ENCODE data around the gene CBR1. TPM values are rescaled to one million over a fixed set of nuclear protein-coding genes. Genes with fewer than 3 reads are reported as not detected.

The CBR1 gene
- total and polyA plus RNA-seq, 2 of the 13 experiments (the other 11 are each of a cell fraction or from before 2014, with no cell fraction given), result 33.7 to 38.7 TPM

- TF ChIP-seq FOXP4 (CRISPR knock-in tag; IDR thresholded peaks at IDR 0.05), result 0 out of 2 replicates have a peak, but pooled peaks have one; percentile 37
- TF ChIP-seq PAWR (CRISPR knock-in tag; IDR thresholded peaks at IDR 0.05; ENCODE audit: borderline replicate concordance), result no peak
Measured at GRCh38 chr21:36041910-36042309, 27.9 kb upstream of the CBR1 start (continued).

GRCh38 chr21:36044056-36044455 is 25.8 kb upstream of the CBR1 start:
- FAIRE-seq, result no peak
- in situ Hi-C loops (cut with HindIII; ENCODE audit: extremely low pct_ligation_motif_present, low pct_unique_long_range_greater_than_20kb) (no loop called here), intact Hi-C loops (cut with micrococcal nuclease; ENCODE audit: unreplicated experiment) (no loop called here)
- no peak overlapping the region for H2AFZ ChIP-seq (ENCODE audit: low read length)
- H3K4me3 ChIP-seq (replicated peaks in 1 of 3; ENCODE audit: insufficient read depth in 1 of 3, low read depth in 2 of 3, low read length in 3 of 3), result no peak overlapping the region
- WGBS (ENCODE audit: low lambda C conversion rate), result 92% methylated on average over 10 of the region's 10 CpGs
- ChIA-PET POLR2A (no interaction called here), CTCF (ENCODE audit: low intra/inter-chr PET ratio, low total read pairs) (no interaction called here)
- DNase-seq (ENCODE audit: low spot score), result no peak
- no peak overlapping the region for H3K9ac ChIP-seq (ENCODE audit: insufficient read depth, low read depth, low read length)
- no TSS peak for BruUV-seq (replicated peaks)
- H3K36me3 ChIP-seq (replicated peaks in 1 of 2; ENCODE audit: control insufficient read depth in 1 of 2, insufficient read depth in 2 of 2, low read length in 2 of 2), result peaks cover 32 to 64% of the 10 kb centered on the region in 2 experiments
- H4K20me1 ChIP-seq (ENCODE audit: insufficient read depth, low read length), result no peaks in the 10 kb centered on the region
- H3K4me1 ChIP-seq (ENCODE audit: insufficient read depth, low read length), result no peaks in the 10 kb centered on the region
- no peak overlapping the region for H3K27ac ChIP-seq (ENCODE audit: extremely low read length, insufficient read depth, low read length)
- H3K27me3 ChIP-seq (ENCODE audit: control insufficient read depth in 1 of 2, insufficient read depth in 2 of 2, low read length in 2 of 2), result no peaks in the 10 kb centered on the region
- no peak overlapping the region for H3K4me2 ChIP-seq (ENCODE audit: low read depth, low read length)
- ATAC-seq, result no peak
- H3K9me3 ChIP-seq (ENCODE audit: low read length), result no peaks in the 10 kb centered on the region
- H3K79me2 ChIP-seq (ENCODE audit: insufficient read depth, low read length), result no peaks in the 10 kb centered on the region
- TF ChIP-seq RAD51 (IDR thresholded peaks at IDR 0.05; ENCODE audit: borderline replicate concordance), result no peak
- TF ChIP-seq ZNF337 (CRISPR knock-in tag; IDR thresholded peaks at IDR 0.05; ENCODE audit: borderline replicate concordance, low read depth), result no peak
- no peak for TF ChIP-seq RAD21 (CRISPR knock-in tag; IDR thresholded peaks at IDR 0.05)
- TF ChIP-seq PBX2 (CRISPR knock-in tag; IDR thresholded peaks at IDR 0.05), result no peak
- no peak for TF ChIP-seq MLLT10 (CRISPR knock-in tag; IDR thresholded peaks at IDR 0.05)
- no peak for TF ChIP-seq ZNF616 (CRISPR knock-in tag; IDR thresholded peaks at IDR 0.05; ENCODE audit: low read depth)
- no peak for TF ChIP-seq TBX3 (IDR thresholded peaks at IDR 0.05; ENCODE audit: borderline replicate concordance)
- no peak for TF ChIP-seq SMYD3 (CRISPR knock-in tag; IDR thresholded peaks at IDR 0.05)
- TF ChIP-seq PRDM10 (CRISPR knock-in tag; IDR thresholded peaks at IDR 0.05; ENCODE audit: low read depth), result no peak
- no peak for TF ChIP-seq ZBTB26 (CRISPR knock-in tag; IDR thresholded peaks at IDR 0.05; ENCODE audit: borderline replicate concordance)
- TF ChIP-seq SUZ12 (IDR thresholded peaks at IDR 0.05; ENCODE audit: low read depth, low read length), result no peak
- no peak for TF ChIP-seq TFDP1 (CRISPR knock-in tag; IDR thresholded peaks at IDR 0.05; ENCODE audit: borderline replicate concordance)
